Smooth muscle cell (in vitro differentiated cells): ENCODE measurements around the gene FRG2B. TPM values are rescaled to one million over a fixed set of nuclear protein-coding genes. Genes with fewer than 3 reads are reported as not detected.
"Not testable (repeated sequence)": the region's sequence is repeated elsewhere in the genome, so short reads cannot be mapped to it uniquely, and the experiment has no call there.

ENCODE experiments used
- DNase-seq: peaks from one replicate; lab custom pipeline; 2025; ENCODE audit not compliant: unreplicated experiment; lab: John Stamatoyannopoulos, UW
- H2AFZ ChIP-seq: fragments of 200-600 bp; sonication (generic); 2 replicates; pipeline ENCODE4 v1.6.0; 2016; ENCODE audit warnings: antibody characterized with exemption, low read depth, mild to moderate bottlenecking
- H3F3A ChIP-seq: fragments of 200-600 bp; sonication (generic); 2 replicates; pipeline ENCODE4 v1.6.0; 2017; ENCODE audit warnings: antibody characterized with exemption, low read depth
- H3K27ac ChIP-seq: fragments of 200-600 bp; sonication (generic); 2 replicates; pipeline ENCODE4 v1.5.1; 2016; ENCODE audit warnings: low read depth, mild to moderate bottlenecking
- H3K27me3 ChIP-seq: fragments of 200-600 bp; sonication (generic); 2 replicates; pipeline ENCODE4 v1.6.1; 2016; ENCODE audit warnings: low read depth, mild to moderate bottlenecking
- H3K36me3 ChIP-seq: fragments of 200-600 bp; sonication (generic); 2 replicates; pipeline ENCODE4 v1.5.1; 2016; ENCODE audit warnings: low read depth
- H3K4me1 ChIP-seq: fragments of 200-600 bp; sonication (generic); 2 replicates; pipeline ENCODE4 v1.5.1; 2016; ENCODE audit warnings: low read depth
- H3K4me2 ChIP-seq: fragments of 200-600 bp; sonication (generic); 2 replicates; pipeline ENCODE4 v1.6.0; 2016; ENCODE audit warnings: mild to moderate bottlenecking
- H3K4me3 ChIP-seq: fragments of 200-600 bp; sonication (generic); 2 replicates; pipeline ENCODE4 v1.5.1; 2016; ENCODE audit warnings: mild to moderate bottlenecking
- H3K79me2 ChIP-seq: fragments of 200-600 bp; sonication (generic); 2 replicates; pipeline ENCODE4 v1.6.0; 2016; ENCODE audit warnings: low read depth, mild to moderate bottlenecking
- H3K9ac ChIP-seq: fragments of 200-600 bp; sonication (generic); 2 replicates; pipeline ENCODE4 v1.6.0; 2016; ENCODE audit warnings: low read depth
- H3K9me3 ChIP-seq: fragments of 200-600 bp; sonication (generic); replicated peaks from 2 replicates; pipeline ENCODE4 v1.5.1; 2016; ENCODE audit warnings: low read depth
- H4K20me1 ChIP-seq: fragments of 200-600 bp; sonication (generic); 2 replicates; pipeline ENCODE4 v1.6.0; 2016; ENCODE audit warnings: low read depth
- WGBS: methylation state at CpG from one replicate; pipeline ENCODE4 v1.1.7; 2016; ENCODE audit warnings: low lambda C conversion rate; 5-methylcytosine and 5-hydroxymethylcytosine counted together
- polyA plus RNA-seq: library from polyadenylated mRNA; unstranded; fragments of >200 nt; fragmentation: Nextera tagmentation; extraction: Ambion mirVana; gene quantifications from 2 replicates; pipeline ENCODE4 v1.2.1, GENCODE V29; 2016
- total RNA-seq: library from RNA; depleted of rRNA; stranded (reverse); fragments of >200 nt; gene quantifications from 2 replicates; pipeline ENCODE4 v1.2.3, GENCODE V29; 2014

Gene FRG2B
- total RNA-seq (not detected in 2 replicates), polyA plus RNA-seq (not detected in 2 replicates)

GRCh38 chr10:133626695-133627094 lies at the start of gene FRG2B:
FRG2B (minus strand) TSS chr10:133626795; CDS start chr10:133626742, 53 bp downstream.
- DNase-seq, H3K27ac ChIP-seq, H3K4me3 ChIP-seq, H3F3A ChIP-seq, H4K20me1 ChIP-seq, H3K4me2 ChIP-seq, H3K27me3 ChIP-seq, H3K9ac ChIP-seq, H3K79me2 ChIP-seq, H3K4me1 ChIP-seq, H3K9me3 ChIP-seq, H3K36me3 ChIP-seq, H2AFZ ChIP-seq: not testable (repeated sequence)
- WGBS = 68% methylated on average over 3 of the region's 10 CpGs

- H3K79me2 ChIP-seq, DNase-seq, H3K4me2 ChIP-seq, H3F3A ChIP-seq, H4K20me1 ChIP-seq, H3K36me3 ChIP-seq, H3K9ac ChIP-seq, H3K9me3 ChIP-seq, H3K27ac ChIP-seq, H3K4me1 ChIP-seq, H3K4me3 ChIP-seq, H2AFZ ChIP-seq, H3K27me3 ChIP-seq: not testable (repeated sequence)
- no CpG with 5 or more reads among the region's 40 CpGs for WGBS
Observed at GRCh38 chr10:133667446-133667845, 40.9 kb upstream of the FRG2B start.

GRCh38 chr10:133663544-133664160 lies 37.1 kb upstream of the FRG2B start:
- not testable (repeated sequence) for H3K79me2 ChIP-seq, H3K27me3 ChIP-seq, H3K36me3 ChIP-seq, H3K4me2 ChIP-seq, H3K9me3 ChIP-seq, H3F3A ChIP-seq, H3K9ac ChIP-seq, H4K20me1 ChIP-seq, H2AFZ ChIP-seq, DNase-seq, H3K27ac ChIP-seq, H3K4me1 ChIP-seq, H3K4me3 ChIP-seq
- WGBS = 90% methylated on average over 4 of the region's 4 CpGs

- not testable (repeated sequence) for H3K4me1 ChIP-seq, H3K36me3 ChIP-seq, H3K4me3 ChIP-seq, H3K27me3 ChIP-seq, DNase-seq, H3K9ac ChIP-seq, H3F3A ChIP-seq, H2AFZ ChIP-seq, H3K79me2 ChIP-seq, H3K4me2 ChIP-seq, H3K9me3 ChIP-seq, H4K20me1 ChIP-seq, H3K27ac ChIP-seq
- WGBS = 80% methylated on average over 2 of the region's 2 CpGs
Observed at GRCh38 chr10:133661122-133661521, 34.5 kb upstream of the FRG2B start.

- not testable (repeated sequence) for H3F3A ChIP-seq, H3K27me3 ChIP-seq, H3K27ac ChIP-seq, H4K20me1 ChIP-seq, H3K9me3 ChIP-seq, H3K4me1 ChIP-seq, H3K9ac ChIP-seq, H3K36me3 ChIP-seq, H3K4me3 ChIP-seq, H3K4me2 ChIP-seq, H3K79me2 ChIP-seq, DNase-seq, H2AFZ ChIP-seq
- WGBS = 64% methylated on average over 6 of the region's 6 CpGs
Observed at GRCh38 chr10:133660516-133660915, 33.9 kb upstream of the FRG2B start.

- H3K4me1 ChIP-seq, H3K9me3 ChIP-seq, H3K27me3 ChIP-seq, H4K20me1 ChIP-seq, DNase-seq, H2AFZ ChIP-seq, H3K9ac ChIP-seq, H3K4me3 ChIP-seq, H3F3A ChIP-seq, H3K27ac ChIP-seq, H3K4me2 ChIP-seq, H3K79me2 ChIP-seq, H3K36me3 ChIP-seq: not testable (repeated sequence)
- WGBS = 65% methylated on average over 4 of the region's 4 CpGs
Observed at GRCh38 chr10:133657276-133657675, 30.7 kb upstream of the FRG2B start.

GRCh38 chr10:133648872-133649455 lies 22.4 kb upstream of the FRG2B start:
- WGBS = 91% methylated on average over 7 of the region's 22 CpGs
- DNase-seq, H3K4me1 ChIP-seq, H3K9me3 ChIP-seq, H4K20me1 ChIP-seq, H3K79me2 ChIP-seq, H3F3A ChIP-seq, H3K4me3 ChIP-seq, H3K27ac ChIP-seq, H3K4me2 ChIP-seq, H3K27me3 ChIP-seq, H2AFZ ChIP-seq, H3K36me3 ChIP-seq, H3K9ac ChIP-seq: not testable (repeated sequence)
